Small intestine (tissue), 7 donors: Measurements from ENCODE around the gene DCC. TPM values are rescaled to one million over a fixed set of nuclear protein-coding genes. Genes with fewer than 3 reads are reported as not detected.

ENCODE experiments used
- DNase-seq, 2 donors: peaks; one replicate each; pipeline versions ENCODE4 v3.0.0 to v3.0.0-alpha.2; 2013
- FAIRE-seq: peaks from 2 replicates; lab custom pipeline; 2012; peaks lifted over from hg19 to GRCh38; lab: Jason Lieb, UNC
- H3K27ac ChIP-seq, 3 donors: one replicate each; pipeline ENCODE4 v1.5.1; 2013; ENCODE audit warnings: low read length in 2 of 3, mild to moderate bottlenecking in 2 of 3, control low read depth in 1 of 3, inconsistent platforms in 1 of 3, low read depth in 1 of 3, moderate library complexity in 1 of 3
- H3K27me3 ChIP-seq, 3 donors: one replicate each; pipeline ENCODE4 v1.6.1; 2013; ENCODE audit warnings: low read length in 3 of 3, inconsistent platforms in 1 of 3; ENCODE audit not compliant: control insufficient read depth in 3 of 3, insufficient read depth in 3 of 3
- H3K36me3 ChIP-seq, 3 donors: one replicate each; pipeline ENCODE4 v1.6.1; 2013; ENCODE audit warnings: low read length in 3 of 3, inconsistent platforms in 1 of 3, low read depth in 1 of 3, mild to moderate bottlenecking in 1 of 3, moderate library complexity in 1 of 3; ENCODE audit not compliant: control insufficient read depth in 3 of 3, insufficient read depth in 2 of 3
- H3K4me1 ChIP-seq, 3 donors: one replicate each; pipeline ENCODE4 v1.6.1; 2013; ENCODE audit warnings: low read length in 2 of 3, inconsistent platforms in 1 of 3, low read depth in 1 of 3, mild to moderate bottlenecking in 1 of 3, moderate library complexity in 1 of 3; ENCODE audit not compliant: control insufficient read depth in 3 of 3, insufficient read depth in 2 of 3
- H3K4me3 ChIP-seq, 3 donors: one replicate each; pipeline ENCODE4 v1.5.1; 2013; ENCODE audit warnings: low read length in 3 of 3, control low read depth in 1 of 3, inconsistent platforms in 1 of 3, low read depth in 1 of 3, mild to moderate bottlenecking in 1 of 3, moderate library complexity in 1 of 3
- H3K9me3 ChIP-seq, 2 donors: one replicate each; pipeline ENCODE4 v1.6.1; 2013; ENCODE audit warnings: low read depth in 1 of 2, low read length in 1 of 2; ENCODE audit not compliant: control insufficient read depth in 2 of 2, insufficient read depth in 1 of 2
- WGBS, 3 donors: extraction: QIAGEN DNeasy Blood & Tissue Kit; methylation state at CpG; one replicate each; pipeline ENCODE4 v1.1.7; 2013; 5-methylcytosine and 5-hydroxymethylcytosine counted together
- polyA plus RNA-seq, 4 donors: library from polyadenylated mRNA; stranded (reverse) in 3 of 4; unstranded in 1 of 4; fragments of 200-250 nt in 3 of 4; fragments of 120-200 nt in 1 of 4; gene quantifications; one replicate each; pipeline versions ENCODE4 v1.2.1 to v1.2.3, GENCODE V29; 2013
- donor health status: healthy with polysubstance abuse.
- donor health status: control.
- donor health status: control.
- donor health status: Bipolar disorder and iron deficiency.
- donor health status: healthy.

The DCC gene
- polyA plus RNA-seq, 4 donors: 0.03 to 0.30 TPM; not detected in 2

GRCh38 chr18:52844323-52844722 is 504.3 kb downstream of the DCC start:
- FAIRE-seq (no peak), DNase-seq (no peak)

GRCh38 chr18:52845036-52845435 is 505.0 kb downstream of the DCC start:
- Histone ChIP-seq H3K36me3 (no peaks in the 10 kb centered on the region), H3K9me3 (no peaks in the 10 kb centered on the region), H3K4me1 (no peaks in the 10 kb centered on the region), H3K27me3 (no peaks in the 10 kb centered on the region), H3K27ac (no peak overlapping the region), H3K4me3 (no peak overlapping the region)
- 73 to 82% (median 79%) methylated on average over 2 of the region's 2 CpGs for WGBS, 3 donors
- DNase-seq (no peak), FAIRE-seq (no peak)

More at GRCh38 chr18:52844323-52844722, 504.3 kb downstream of the DCC start:
- Histone ChIP-seq H3K4me1 (no peaks in the 10 kb centered on the region), H3K4me3 (no peak overlapping the region), H3K27ac (no peak overlapping the region), H3K27me3 (no peaks in the 10 kb centered on the region), H3K36me3 (no peaks in the 10 kb centered on the region), H3K9me3 (no peaks in the 10 kb centered on the region)

GRCh38 chr18:52850031-52850560 is 510.1 kb downstream of the DCC start:
- Histone ChIP-seq H3K4me1 (no peaks in the 10 kb centered on the region), H3K27ac (no peak overlapping the region), H3K36me3 (no peaks in the 10 kb centered on the region), H3K9me3 (no peaks in the 10 kb centered on the region), H3K4me3 (no peak overlapping the region), H3K27me3 (no peaks in the 10 kb centered on the region)
- WGBS, 3 donors: 59 to 68% (median 63%) methylated on average over 6 of the region's 6 CpGs
- DNase-seq: no peak
- FAIRE-seq: no peak

GRCh38 chr18:52861558-52861957 is 521.6 kb downstream of the DCC start:
- DNase-seq: no peak
- H3K27me3 ChIP-seq: no peaks in the 10 kb centered on the region
- H3K4me1 ChIP-seq: no peaks in the 10 kb centered on the region
- FAIRE-seq: no peak
- H3K36me3 ChIP-seq: no peaks in the 10 kb centered on the region
- H3K4me3 ChIP-seq: no peak overlapping the region
- H3K9me3 ChIP-seq: no peaks in the 10 kb centered on the region
- H3K27ac ChIP-seq: no peak overlapping the region
- WGBS, 3 donors: 70 to 84% (median 78%) methylated on average over 3 of the region's 3 CpGs

- Histone ChIP-seq H3K4me1 (no peaks in the 10 kb centered on the region), H3K9me3 (no peaks in the 10 kb centered on the region), H3K27ac (no peak overlapping the region), H3K4me3 (no peak overlapping the region), H3K27me3 (no peaks in the 10 kb centered on the region), H3K36me3 (no peaks in the 10 kb centered on the region)
- FAIRE-seq: no peak
- 70 to 88% (median 71%) methylated on average over 8 to 9 of the region's 9 CpGs for WGBS, 3 donors
- DNase-seq: peak in 1 of 2 donors; percentile 9
Measured at GRCh38 chr18:52869349-52869923, 529.4 kb downstream of the DCC start.

- Histone ChIP-seq H3K36me3 (no peaks in the 10 kb centered on the region), H3K9me3 (no peaks in the 10 kb centered on the region), H3K4me3 (no peak overlapping the region), H3K4me1 (no peaks in the 10 kb centered on the region), H3K27ac (no peak overlapping the region), H3K27me3 (no peaks in the 10 kb centered on the region)
- no peak for FAIRE-seq
- no peak for DNase-seq
- 81 to 85% (median 81%) methylated on average over 20 to 21 of the region's 21 CpGs for WGBS, 3 donors
Measured at GRCh38 chr18:52869942-52870907, 530.2 kb downstream of the DCC start.

GRCh38 chr18:52874774-52875173 is 534.8 kb downstream of the DCC start:
- no peaks in the 10 kb centered on the region for H3K4me1 ChIP-seq
- H3K9me3 ChIP-seq: no peaks in the 10 kb centered on the region
- 64 to 81% (median 77%) methylated on average over 3 of the region's 3 CpGs for WGBS, 3 donors
- H3K27ac ChIP-seq: no peak overlapping the region
- DNase-seq (no peak), FAIRE-seq (no peak)
- no peaks in the 10 kb centered on the region for H3K36me3 ChIP-seq
- H3K27me3 ChIP-seq: no peaks in the 10 kb centered on the region
- H3K4me3 ChIP-seq: no peak overlapping the region

GRCh38 chr18:52875725-52876124 is 535.7 kb downstream of the DCC start:
- DNase-seq: no peak
- H3K4me1 ChIP-seq: no peaks in the 10 kb centered on the region
- WGBS, 3 donors: 54 to 69% (median 66%) methylated on average over 5 of the region's 5 CpGs
- H3K9me3 ChIP-seq: no peaks in the 10 kb centered on the region
- no peak for FAIRE-seq
- H3K27me3 ChIP-seq: no peaks in the 10 kb centered on the region
- no peak overlapping the region for H3K27ac ChIP-seq
- H3K4me3 ChIP-seq: no peak overlapping the region
- no peaks in the 10 kb centered on the region for H3K36me3 ChIP-seq
